Small intestine (tissue), 16 donors: ENCODE measurements around the gene COMMD4. TPM values are rescaled to one million over a fixed set of nuclear protein-coding genes. Genes with fewer than 3 reads are reported as not detected.
A peak's percentile ranks its signal among the peaks of the same experiment; 100 is the strongest.
"Not testable (repeated sequence)": the region's sequence is repeated elsewhere in the genome, so short reads cannot be mapped to it uniquely, and the experiment has no call there.

Source experiments
- DNase-seq, 2 donors: peaks; one replicate each; pipeline versions ENCODE4 v3.0.0 to v3.0.0-alpha.2; 2013
- FAIRE-seq: peaks from 2 replicates; lab custom pipeline; 2012; peaks lifted over from hg19 to GRCh38; lab: Jason Lieb, UNC
- H3K27ac ChIP-seq, 3 donors: one replicate each; pipeline ENCODE4 v1.5.1; 2013; ENCODE audit warnings: low read length in 2 of 3, mild to moderate bottlenecking in 2 of 3, control low read depth in 1 of 3, inconsistent platforms in 1 of 3, low read depth in 1 of 3, moderate library complexity in 1 of 3
- H3K27me3 ChIP-seq, 3 donors: one replicate each; pipeline ENCODE4 v1.6.1; 2013; ENCODE audit warnings: low read length in 3 of 3, inconsistent platforms in 1 of 3; ENCODE audit not compliant: control insufficient read depth in 3 of 3, insufficient read depth in 3 of 3
- H3K36me3 ChIP-seq, 3 donors: one replicate each; pipeline ENCODE4 v1.6.1; 2013; ENCODE audit warnings: low read length in 3 of 3, inconsistent platforms in 1 of 3, low read depth in 1 of 3, mild to moderate bottlenecking in 1 of 3, moderate library complexity in 1 of 3; ENCODE audit not compliant: control insufficient read depth in 3 of 3, insufficient read depth in 2 of 3
- H3K4me1 ChIP-seq, 3 donors: one replicate each; pipeline ENCODE4 v1.6.1; 2013; ENCODE audit warnings: low read length in 2 of 3, inconsistent platforms in 1 of 3, low read depth in 1 of 3, mild to moderate bottlenecking in 1 of 3, moderate library complexity in 1 of 3; ENCODE audit not compliant: control insufficient read depth in 3 of 3, insufficient read depth in 2 of 3
- H3K4me3 ChIP-seq, 3 donors: one replicate each; pipeline ENCODE4 v1.5.1; 2013; ENCODE audit warnings: low read length in 3 of 3, control low read depth in 1 of 3, inconsistent platforms in 1 of 3, low read depth in 1 of 3, mild to moderate bottlenecking in 1 of 3, moderate library complexity in 1 of 3
- H3K9me3 ChIP-seq, 2 donors: one replicate each; pipeline ENCODE4 v1.6.1; 2013; ENCODE audit warnings: low read depth in 1 of 2, low read length in 1 of 2; ENCODE audit not compliant: control insufficient read depth in 2 of 2, insufficient read depth in 1 of 2
- WGBS, 3 donors: extraction: QIAGEN DNeasy Blood & Tissue Kit; methylation state at CpG; one replicate each; pipeline ENCODE4 v1.1.7; 2013; 5-methylcytosine and 5-hydroxymethylcytosine counted together
- long read RNA-seq, 10 donors: transcript quantifications; one replicate each; lab custom pipeline, GENCODE V29; 2026
- polyA plus RNA-seq, 4 donors: library from polyadenylated mRNA; stranded (reverse) in 3 of 4; unstranded in 1 of 4; fragments of 200-250 nt in 3 of 4; fragments of 120-200 nt in 1 of 4; gene quantifications; one replicate each; pipeline versions ENCODE4 v1.2.1 to v1.2.3, GENCODE V29; 2013
- donor health status: healthy with polysubstance abuse.
- donor health status: control.
- donor health status: control.
- donor health status: Bipolar disorder and iron deficiency.
- donor health status: healthy.

COMMD4 gene
- polyA plus RNA-seq = 100 to 1,000 TPM in 3 of 4 donors, 10 to 100 TPM in 1; 88.1 to 177 (median 114) TPM
- long read RNA-seq, donor 1 = 0 reads
- long read RNA-seq, donor 2, full-length matches to known transcripts = 10 of 10 reads
- long read RNA-seq, donor 2, partial matches to known transcripts = 0 of 10 reads
- long read RNA-seq, donor 2, other reads (novel, unspliced or antisense) = 0 of 10 reads
- long read RNA-seq, donor 3, full-length matches to known transcripts = 35 of 45 reads
- long read RNA-seq, donor 3, partial matches to known transcripts = 10 of 45 reads
- long read RNA-seq, donor 3, other reads (novel, unspliced or antisense) = 0 of 45 reads
- long read RNA-seq, donor 4, full-length matches to known transcripts = 2 of 2 reads
- long read RNA-seq, donor 4, partial matches to known transcripts = 0 of 2 reads
- long read RNA-seq, donor 4, other reads (novel, unspliced or antisense) = 0 of 2 reads
- long read RNA-seq, donor 5, full-length matches to known transcripts = 19 of 19 reads
- long read RNA-seq, donor 5, partial matches to known transcripts = 0 of 19 reads
- long read RNA-seq, donor 5, other reads (novel, unspliced or antisense) = 0 of 19 reads
- long read RNA-seq, donor 6, full-length matches to known transcripts = 30 of 52 reads
- long read RNA-seq, donor 6, partial matches to known transcripts = 22 of 52 reads
- long read RNA-seq, donor 6, other reads (novel, unspliced or antisense) = 0 of 52 reads
- long read RNA-seq, donor 7, full-length matches to known transcripts = 34 of 45 reads
- long read RNA-seq, donor 7, partial matches to known transcripts = 11 of 45 reads
- long read RNA-seq, donor 7, other reads (novel, unspliced or antisense) = 0 of 45 reads
- long read RNA-seq, donor 8, full-length matches to known transcripts = 3 of 3 reads
- long read RNA-seq, donor 8, partial matches to known transcripts = 0 of 3 reads
- long read RNA-seq, donor 8, other reads (novel, unspliced or antisense) = 0 of 3 reads
- long read RNA-seq, donor 9, partial matches to known transcripts = 0 of 1 reads
- long read RNA-seq, donor 9, other reads (novel, unspliced or antisense) = 0 of 1 reads
- long read RNA-seq, donor 10, full-length matches to known transcripts = 30 of 38 reads
- long read RNA-seq, donor 10, partial matches to known transcripts = 8 of 38 reads
- long read RNA-seq, donor 10, other reads (novel, unspliced or antisense) = 0 of 38 reads

DNA sequence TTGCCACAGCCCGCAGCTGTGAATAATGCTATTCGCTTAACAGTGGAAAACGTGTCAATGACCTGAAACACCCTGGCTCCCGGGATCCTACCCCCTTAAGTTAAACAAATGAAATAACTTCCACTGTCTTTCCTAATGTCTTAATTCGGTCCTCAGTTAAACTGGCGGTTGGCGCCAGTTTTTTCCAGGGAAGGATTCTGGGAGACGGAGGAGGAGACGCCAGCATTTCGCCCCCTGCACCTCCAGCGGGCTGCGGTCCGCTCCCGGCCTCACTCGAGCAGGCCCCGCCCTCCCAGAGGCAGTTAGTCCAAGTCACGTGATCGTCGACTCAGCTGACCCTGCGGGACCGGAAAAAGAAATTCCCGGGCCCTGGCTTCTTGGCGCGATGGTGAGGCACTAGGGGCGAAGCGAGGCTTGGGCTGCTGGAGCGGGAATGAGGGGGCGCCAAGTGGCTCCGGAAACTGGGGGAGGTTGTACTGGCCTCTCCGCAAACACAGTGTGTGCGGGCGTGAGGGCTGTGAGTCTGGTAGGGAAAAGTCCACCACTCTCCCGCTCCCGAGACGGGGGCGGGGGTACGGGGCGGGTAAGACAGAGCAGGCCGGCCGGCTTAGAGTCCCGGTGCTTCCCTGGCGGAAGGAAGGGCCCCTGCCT, at the start of gene COMMD4:
Gene COMMD4, plus strand, starts transcription at position 359 of the 651 bp plus-strand sequence. Its CDS starts 27 bp downstream, at position 386.
- H3K27me3 ChIP-seq = no peaks in the 10 kb centered on the region
- H3K36me3 ChIP-seq = peaks cover 0 to 24% (median 0%) of the 10 kb centered on the region in 3 donors
- peak within 1 kb of the TSS; percentile 63 to 82 (median 79) for H3K4me3 ChIP-seq
- WGBS, 3 donors = 1% methylated on average over 42 of the region's 42 CpGs
- FAIRE-seq (no peak), DNase-seq (peak; percentile 95 to 96)
- H3K27ac ChIP-seq = peak within 1 kb of the TSS; percentile 14 to 74 (median 34)
- no peaks in the 10 kb centered on the region for H3K4me1 ChIP-seq
- H3K9me3 ChIP-seq = no peaks in the 10 kb centered on the region

DNA sequence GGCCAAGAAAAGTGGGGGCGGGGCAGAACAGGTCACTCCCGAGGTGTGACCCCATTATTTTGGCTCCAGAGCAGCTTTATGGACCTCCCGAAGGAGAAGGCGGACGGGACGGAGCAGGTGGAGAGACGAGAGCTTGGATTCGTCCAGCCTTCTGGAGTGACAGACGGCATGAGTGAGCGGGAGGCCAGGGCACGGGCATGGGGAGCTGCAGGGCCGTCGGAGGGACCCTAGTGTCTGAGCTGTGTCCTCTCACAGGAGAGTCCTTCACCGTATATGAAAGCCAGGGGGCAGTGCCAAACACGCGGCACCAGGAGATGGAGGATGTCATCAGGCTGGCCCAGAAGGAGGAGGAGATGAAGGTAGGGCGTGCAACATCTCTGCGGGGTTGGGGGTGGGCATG, 42.2 kb upstream of the COMMD4 start:
- H3K4me1 ChIP-seq, FAIRE-seq, DNase-seq, H3K36me3 ChIP-seq, H3K27me3 ChIP-seq, H3K4me3 ChIP-seq, H3K27ac ChIP-seq, H3K9me3 ChIP-seq: not testable (repeated sequence)
- WGBS, 3 donors = 64 to 74% methylated on average over 5 to 8 of the region's 18 CpGs; no CpG with 5 or more reads in 1 of the 3 donors

DNA sequence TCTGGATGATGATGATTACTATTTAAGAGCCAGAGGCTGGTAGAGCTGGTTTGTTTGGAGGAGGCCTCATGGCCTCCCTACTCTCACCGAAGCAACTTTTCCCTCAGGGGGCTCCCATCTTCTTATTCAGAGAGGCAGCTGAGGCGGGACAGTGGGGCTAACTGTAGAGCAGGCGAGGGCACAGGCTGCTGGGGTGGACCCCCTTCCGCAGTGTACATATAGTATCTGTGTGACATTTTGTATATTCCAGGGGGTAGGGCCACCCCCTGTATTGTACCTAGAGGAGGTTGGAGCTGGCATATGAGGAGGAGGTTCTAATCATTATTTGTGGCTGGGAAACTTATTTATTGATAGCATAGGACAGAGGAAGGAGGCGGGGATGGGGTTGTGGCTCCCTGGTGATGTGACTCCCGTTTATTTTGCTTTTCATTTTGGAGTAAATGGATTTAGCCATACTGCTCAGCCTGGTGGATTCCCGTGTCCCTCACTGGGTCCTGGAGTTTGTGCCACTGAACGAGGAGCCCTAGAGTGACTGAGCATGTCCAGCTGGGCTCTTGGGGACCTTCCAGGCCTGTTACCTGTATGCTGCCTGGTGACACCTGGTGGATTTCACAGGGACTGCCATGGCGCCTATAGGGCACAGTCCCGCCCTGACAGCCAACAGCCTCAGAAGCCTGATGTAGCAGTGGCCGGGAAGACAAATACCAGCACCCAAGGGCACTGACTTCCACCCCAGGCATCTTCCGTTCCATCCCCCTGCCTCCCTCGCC, 37.1 kb upstream of the COMMD4 start:
- not testable (repeated sequence) for H3K36me3 ChIP-seq, DNase-seq, H3K27ac ChIP-seq, FAIRE-seq, H3K27me3 ChIP-seq, H3K4me3 ChIP-seq, H3K9me3 ChIP-seq, H3K4me1 ChIP-seq
- WGBS, 3 donors = 57 to 73% (median 71%) methylated on average over 4 to 6 of the region's 13 CpGs

DNA sequence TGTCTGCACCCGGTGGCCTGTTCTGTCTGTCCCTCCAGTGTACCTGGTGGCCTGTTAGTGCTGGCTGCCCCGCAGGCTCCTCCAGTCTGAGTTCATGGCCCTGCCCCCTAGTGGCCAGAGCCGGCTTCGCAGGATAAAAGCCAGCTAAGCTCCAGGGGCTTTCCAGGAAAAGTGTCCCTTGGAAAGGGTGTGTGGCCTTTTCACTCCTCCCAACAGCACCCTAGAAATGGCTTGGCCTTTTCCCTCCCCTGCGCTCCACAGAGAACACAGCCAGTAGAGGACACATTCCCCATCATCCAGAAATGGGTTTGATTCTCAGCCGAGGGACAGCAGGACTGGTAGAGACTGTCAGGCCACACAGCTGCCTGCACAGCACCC, 36.6 kb upstream of the COMMD4 start:
- DNase-seq, FAIRE-seq, H3K4me3 ChIP-seq, H3K9me3 ChIP-seq, H3K4me1 ChIP-seq, H3K36me3 ChIP-seq, H3K27ac ChIP-seq, H3K27me3 ChIP-seq: not testable (repeated sequence)
- 20 to 24% (median 22%) methylated on average over 5 to 6 of the region's 6 CpGs for WGBS, 3 donors

DNA sequence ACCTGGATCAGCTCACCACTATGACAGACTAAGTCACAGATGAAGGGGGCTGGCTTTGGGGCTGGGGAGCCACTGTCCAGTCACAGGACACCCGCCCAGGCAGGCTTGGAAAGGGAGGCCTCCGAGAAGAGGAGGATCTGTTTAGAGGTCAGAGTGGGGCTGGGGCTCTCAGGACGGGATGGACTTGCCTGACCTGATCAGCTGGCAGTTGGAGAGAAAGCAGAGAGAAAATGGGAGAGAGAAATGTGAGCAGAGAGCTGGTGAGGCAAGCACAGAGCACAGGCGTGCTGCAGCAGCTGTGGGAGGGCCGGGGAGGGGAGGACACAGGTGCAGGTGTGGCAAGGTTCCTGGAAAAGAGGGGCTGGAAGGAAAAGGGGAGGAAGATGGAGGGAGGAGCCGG, 35.8 kb upstream of the COMMD4 start:
- not testable (repeated sequence) for DNase-seq, H3K36me3 ChIP-seq, H3K27ac ChIP-seq, H3K4me1 ChIP-seq, H3K9me3 ChIP-seq, FAIRE-seq, H3K4me3 ChIP-seq, H3K27me3 ChIP-seq
- 59 to 72% (median 59%) methylated on average over 4 to 6 of the region's 6 CpGs for WGBS, 3 donors

DNA sequence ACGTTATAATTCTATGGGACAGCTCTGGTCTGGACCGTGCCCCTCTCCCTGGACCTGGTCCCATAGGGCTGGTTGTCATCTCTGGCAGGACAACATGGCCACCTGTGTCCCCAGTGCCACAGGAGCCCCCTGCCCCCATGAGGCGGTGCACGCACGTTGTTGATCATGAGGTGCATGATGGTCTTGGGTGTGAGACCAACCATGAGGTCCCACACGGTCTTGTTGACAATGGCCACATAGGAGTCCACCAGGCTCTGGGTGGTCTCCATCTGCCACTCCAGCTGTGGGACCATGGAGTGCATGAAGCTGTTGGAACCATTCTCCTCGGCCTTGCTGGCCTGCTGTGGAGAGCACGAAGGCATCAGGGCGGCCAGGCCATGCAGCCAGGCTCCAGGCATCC, 33.5 kb upstream of the COMMD4 start:
- Histone ChIP-seq H3K9me3 (no peaks in the 10 kb centered on the region), H3K27ac (no peak overlapping the region), H3K4me3 (no peak overlapping the region), H3K27me3 (peaks cover 0 to 7% (median 0%) of the 10 kb centered on the region in 3 donors), H3K36me3 (no peaks in the 10 kb centered on the region), H3K4me1 (no peaks in the 10 kb centered on the region)
- FAIRE-seq (no peak), DNase-seq (no peak)
- 75 to 86% (median 82%) methylated on average over 9 of the region's 9 CpGs for WGBS, 3 donors

DNA sequence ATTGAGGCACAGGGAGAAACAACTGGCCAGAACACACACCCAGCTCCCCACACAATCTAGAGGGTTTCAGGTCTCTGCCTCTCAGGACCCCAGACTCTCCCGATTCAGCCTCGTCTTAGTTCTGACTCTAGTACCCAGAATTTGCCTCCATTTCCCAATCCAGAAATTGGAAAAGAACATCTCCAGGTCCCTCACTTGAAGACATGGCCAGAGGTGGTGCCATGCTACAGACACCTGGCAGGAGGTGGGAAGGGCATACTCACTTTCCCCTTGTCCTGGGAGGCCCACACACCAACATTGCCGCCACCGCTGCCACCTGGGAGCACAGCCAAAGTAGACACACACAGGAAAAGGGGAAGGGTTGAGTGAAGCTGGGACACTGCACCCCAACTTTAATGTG, 33.1 kb upstream of the COMMD4 start:
- FAIRE-seq, H3K4me3 ChIP-seq, DNase-seq, H3K27ac ChIP-seq, H3K4me1 ChIP-seq, H3K27me3 ChIP-seq, H3K9me3 ChIP-seq, H3K36me3 ChIP-seq: not testable (repeated sequence)
- WGBS, 3 donors = 89 to 93% (median 90%) methylated on average over 4 of the region's 4 CpGs
